Smooth muscle cell (in vitro differentiated cells): ENCODE data around the gene GRIN2C. TPM values are rescaled to one million over a fixed set of nuclear protein-coding genes. Genes with fewer than 3 reads are reported as not detected.

Experiments
- DNase-seq: peaks from one replicate; lab custom pipeline; 2025; ENCODE audit not compliant: unreplicated experiment; lab: John Stamatoyannopoulos, UW
- H2AFZ ChIP-seq: fragments of 200-600 bp; sonication (generic); 2 replicates; pipeline ENCODE4 v1.6.0; 2016; ENCODE audit warnings: antibody characterized with exemption, low read depth, mild to moderate bottlenecking
- H3F3A ChIP-seq: fragments of 200-600 bp; sonication (generic); 2 replicates; pipeline ENCODE4 v1.6.0; 2017; ENCODE audit warnings: antibody characterized with exemption, low read depth
- H3K27ac ChIP-seq: fragments of 200-600 bp; sonication (generic); 2 replicates; pipeline ENCODE4 v1.5.1; 2016; ENCODE audit warnings: low read depth, mild to moderate bottlenecking
- H3K27me3 ChIP-seq: fragments of 200-600 bp; sonication (generic); 2 replicates; pipeline ENCODE4 v1.6.1; 2016; ENCODE audit warnings: low read depth, mild to moderate bottlenecking
- H3K36me3 ChIP-seq: fragments of 200-600 bp; sonication (generic); 2 replicates; pipeline ENCODE4 v1.5.1; 2016; ENCODE audit warnings: low read depth
- H3K4me1 ChIP-seq: fragments of 200-600 bp; sonication (generic); 2 replicates; pipeline ENCODE4 v1.5.1; 2016; ENCODE audit warnings: low read depth
- H3K4me2 ChIP-seq: fragments of 200-600 bp; sonication (generic); 2 replicates; pipeline ENCODE4 v1.6.0; 2016; ENCODE audit warnings: mild to moderate bottlenecking
- H3K4me3 ChIP-seq: fragments of 200-600 bp; sonication (generic); 2 replicates; pipeline ENCODE4 v1.5.1; 2016; ENCODE audit warnings: mild to moderate bottlenecking
- H3K79me2 ChIP-seq: fragments of 200-600 bp; sonication (generic); 2 replicates; pipeline ENCODE4 v1.6.0; 2016; ENCODE audit warnings: low read depth, mild to moderate bottlenecking
- H3K9ac ChIP-seq: fragments of 200-600 bp; sonication (generic); 2 replicates; pipeline ENCODE4 v1.6.0; 2016; ENCODE audit warnings: low read depth
- H3K9me3 ChIP-seq: fragments of 200-600 bp; sonication (generic); replicated peaks from 2 replicates; pipeline ENCODE4 v1.5.1; 2016; ENCODE audit warnings: low read depth
- H4K20me1 ChIP-seq: fragments of 200-600 bp; sonication (generic); 2 replicates; pipeline ENCODE4 v1.6.0; 2016; ENCODE audit warnings: low read depth
- CTCF ChIP-seq: fragments of 200-600 bp; sonication (generic); IDR thresholded peaks from 2 replicates; pipeline ENCODE4 v1.5.1; 2017; ENCODE audit warnings: borderline replicate concordance, mild to moderate bottlenecking, antibody characterized with exemption; ENCODE audit not compliant: insufficient read depth, poor library complexity, severe bottlenecking
- WGBS: methylation state at CpG from one replicate; pipeline ENCODE4 v1.1.7; 2016; ENCODE audit warnings: low lambda C conversion rate; 5-methylcytosine and 5-hydroxymethylcytosine counted together
- polyA plus RNA-seq: library from polyadenylated mRNA; unstranded; fragments of >200 nt; fragmentation: Nextera tagmentation; extraction: Ambion mirVana; gene quantifications from 2 replicates; pipeline ENCODE4 v1.2.1, GENCODE V29; 2016
- total RNA-seq: library from RNA; depleted of rRNA; stranded (reverse); fragments of >200 nt; gene quantifications from 2 replicates; pipeline ENCODE4 v1.2.3, GENCODE V29; 2014

Gene GRIN2C
- total and polyA plus RNA-seq, 2 experiments from 2014 or later: 0.13 to 0.32 TPM

GRCh38 chr17:74877592-74878548, 18.2 kb upstream of the GRIN2C start:
- Histone ChIP-seq H3K4me2 (no peak overlapping the region), H3K27me3 (no peaks in the 10 kb centered on the region), H3K36me3 (no peaks in the 10 kb centered on the region), H3F3A (no peaks in the 10 kb centered on the region), H4K20me1 (no peaks in the 10 kb centered on the region), H3K79me2 (no peaks in the 10 kb centered on the region), H3K4me1 (peaks cover 6% of the 10 kb centered on the region), H2AFZ (no peak overlapping the region), H3K27ac (no peak overlapping the region), H3K9ac (no peak overlapping the region), H3K9me3 (no peaks in the 10 kb centered on the region), H3K4me3 (no peak overlapping the region)
- 82% methylated on average over 19 of the region's 19 CpGs for WGBS
- TF ChIP-seq CTCF: no peak
- no peak for DNase-seq

DNA sequence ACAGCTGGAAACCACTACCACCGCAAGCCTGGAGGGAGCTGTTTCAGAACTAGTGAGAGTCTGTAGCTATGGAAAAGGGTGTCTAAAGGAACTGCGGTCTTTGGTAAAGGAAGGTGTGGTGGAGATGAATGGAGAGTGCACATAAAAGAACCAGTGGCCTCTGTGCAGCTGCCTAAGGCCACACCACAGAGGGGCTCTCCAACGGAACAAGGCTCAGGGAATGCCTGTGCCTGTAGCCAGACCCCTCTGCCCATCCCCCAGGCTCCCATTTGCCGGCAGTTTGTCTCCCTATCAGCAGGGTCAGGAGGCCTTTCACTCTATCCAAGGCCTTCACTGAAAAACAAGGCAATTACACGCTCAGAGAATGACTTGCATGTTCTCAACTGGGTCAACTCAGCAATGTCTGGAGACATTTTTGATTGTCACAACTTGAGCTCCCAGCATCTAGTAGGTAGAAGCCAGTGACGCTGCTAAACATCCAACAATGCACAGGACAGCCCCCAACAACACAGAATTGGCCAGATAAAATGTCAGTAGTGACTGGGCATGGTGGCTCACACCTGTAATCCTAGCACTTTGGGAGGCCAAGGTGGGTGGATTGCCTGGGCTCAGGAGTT, 16.4 kb upstream of the GRIN2C start:
- Histone ChIP-seq H3K27ac (no peak overlapping the region), H3K9ac (no peak overlapping the region), H3K36me3 (no peaks in the 10 kb centered on the region), H3K79me2 (no peaks in the 10 kb centered on the region), H3K4me2 (no peak overlapping the region), H3K9me3 (no peaks in the 10 kb centered on the region), H3K4me3 (no peak overlapping the region), H2AFZ (no peak overlapping the region), H3K27me3 (no peaks in the 10 kb centered on the region), H4K20me1 (no peaks in the 10 kb centered on the region), H3K4me1 (peaks cover 12% of the 10 kb centered on the region), H3F3A (no peaks in the 10 kb centered on the region)
- WGBS: 73% methylated on average over 6 of the region's 6 CpGs
- DNase-seq: no peak
- no peak for TF ChIP-seq CTCF

GRCh38 chr17:74875155-74875976, 15.7 kb upstream of the GRIN2C start:
- Histone ChIP-seq H3K4me2 (no peak overlapping the region), H3K79me2 (no peaks in the 10 kb centered on the region), H3K4me1 (peaks cover 12% of the 10 kb centered on the region), H3K36me3 (no peaks in the 10 kb centered on the region), H3K9me3 (no peaks in the 10 kb centered on the region), H3K4me3 (no peak overlapping the region), H3K27ac (no peak overlapping the region), H3F3A (no peaks in the 10 kb centered on the region), H3K27me3 (no peaks in the 10 kb centered on the region), H3K9ac (no peak overlapping the region), H4K20me1 (no peaks in the 10 kb centered on the region), H2AFZ (no peak overlapping the region)
- WGBS: 88% methylated on average over 5 of the region's 5 CpGs
- no peak for DNase-seq
- TF ChIP-seq CTCF: no peak
